Ovary (tissue), 3 donors: ENCODE measurements around the gene IFT57.

Experiments
- CTCF ChIP-seq, 3 donors: fragments of 450-650 bp in 2 of 3; fragments of 200-600 bp in 1 of 3; IDR thresholded peaks; one replicate each; pipeline versions ENCODE4 v1.5.1 to v1.8.0; 2016 to 2022; ENCODE audit warnings: antibody characterized with exemption in 3 of 3, mild to moderate bottlenecking in 1 of 3
- EP300 ChIP-seq: sonication (generic); formaldehyde crosslinking; IDR thresholded peaks from one replicate; pipeline ENCODE4 v1.6.1; 2017; ENCODE audit warnings: antibody characterized with exemption
- POLR2A ChIP-seq: fragments of 450-650 bp; IDR thresholded peaks from one replicate; pipeline ENCODE4 v1.6.1; 2017; ENCODE audit warnings: antibody characterized with exemption, mild to moderate bottlenecking, moderate library complexity
- donor health status: DM: no; HTN: no; CAD: no.

GRCh38 chr3:108222853-108223565, 785 bp upstream of the IFT57 start:
- TF ChIP-seq CTCF (IDR thresholded peaks at IDR 0.05), result no peak
- TF ChIP-seq POLR2A, result no peak
- no peak for TF ChIP-seq EP300
